ENCODE data around the gene CLDN9. TPM values are rescaled to one million over a fixed set of nuclear protein-coding genes. Genes with fewer than 3 reads are reported as not detected.

Gene CLDN9
- total and polyA plus RNA-seq, 9 of the 15 experiments (the other 6 are each of a cell fraction or from before 2014, with no cell fraction given), result 0.12 to 0.44 (median 0.22) TPM; not detected in 4

DNA sequence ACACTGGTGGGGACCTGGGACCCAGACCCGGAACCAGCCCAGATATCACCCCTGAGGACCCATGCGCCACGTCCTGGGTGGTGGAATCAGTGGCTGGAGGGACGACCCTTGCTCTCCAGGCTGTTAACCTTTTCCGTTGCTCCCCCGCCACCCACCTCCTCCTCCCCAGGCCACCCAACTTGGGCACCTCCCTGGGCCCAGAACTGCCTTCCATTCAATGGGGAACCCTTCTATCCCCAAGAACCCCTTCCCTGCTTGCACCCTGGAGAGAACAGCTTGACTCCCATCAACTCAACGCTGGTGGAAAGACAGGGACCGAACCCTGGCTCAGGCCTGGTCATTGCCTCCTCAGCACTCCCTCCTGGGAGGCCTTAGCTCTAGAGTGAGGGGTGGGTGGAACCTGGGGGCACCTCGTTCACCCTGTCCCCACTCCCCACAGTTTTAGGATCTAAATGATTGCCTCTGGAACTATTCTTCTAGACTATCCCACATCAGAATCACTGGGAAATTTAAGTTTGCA, 47.1 kb downstream of the CLDN9 start:
- peak overlapping the region; percentile 84 for H3K4me2 ChIP-seq (ENCODE audit: insufficient read depth, low read length)
- TF ChIP-seq NR4A1 (CRISPR knock-in tag; IDR thresholded peaks at IDR 0.05) (no peak), NR4A1 (tag; IDR thresholded peaks at IDR 0.05) (0 out of 2 replicates have a peak, but pooled peaks have one; percentile 45), KLF16 (IDR thresholded peaks at IDR 0.05) (no peak), SMARCA4 (IDR thresholded peaks at IDR 0.05) (peak; percentile 14; the same call in 1 of the 2 replicates), HCFC1 (IDR thresholded peaks at IDR 0.05; ENCODE audit: low read depth, low read length) (no peak), ATF1 (CRISPR knock-in tag; IDR thresholded peaks at IDR 0.05) (no peak), ATF1 (tag; IDR thresholded peaks at IDR 0.05) (0 out of 2 replicates have a peak, but pooled peaks have one; percentile 7), ELF1 (tag; IDR thresholded peaks at IDR 0.05) (0 out of 2 replicates have a peak, but pooled peaks have one; percentile 1), POLR2A (conservative IDR thresholded peaks at IDR 0.05) (no peak)
- TF ChIP-seq, protein P1, sequence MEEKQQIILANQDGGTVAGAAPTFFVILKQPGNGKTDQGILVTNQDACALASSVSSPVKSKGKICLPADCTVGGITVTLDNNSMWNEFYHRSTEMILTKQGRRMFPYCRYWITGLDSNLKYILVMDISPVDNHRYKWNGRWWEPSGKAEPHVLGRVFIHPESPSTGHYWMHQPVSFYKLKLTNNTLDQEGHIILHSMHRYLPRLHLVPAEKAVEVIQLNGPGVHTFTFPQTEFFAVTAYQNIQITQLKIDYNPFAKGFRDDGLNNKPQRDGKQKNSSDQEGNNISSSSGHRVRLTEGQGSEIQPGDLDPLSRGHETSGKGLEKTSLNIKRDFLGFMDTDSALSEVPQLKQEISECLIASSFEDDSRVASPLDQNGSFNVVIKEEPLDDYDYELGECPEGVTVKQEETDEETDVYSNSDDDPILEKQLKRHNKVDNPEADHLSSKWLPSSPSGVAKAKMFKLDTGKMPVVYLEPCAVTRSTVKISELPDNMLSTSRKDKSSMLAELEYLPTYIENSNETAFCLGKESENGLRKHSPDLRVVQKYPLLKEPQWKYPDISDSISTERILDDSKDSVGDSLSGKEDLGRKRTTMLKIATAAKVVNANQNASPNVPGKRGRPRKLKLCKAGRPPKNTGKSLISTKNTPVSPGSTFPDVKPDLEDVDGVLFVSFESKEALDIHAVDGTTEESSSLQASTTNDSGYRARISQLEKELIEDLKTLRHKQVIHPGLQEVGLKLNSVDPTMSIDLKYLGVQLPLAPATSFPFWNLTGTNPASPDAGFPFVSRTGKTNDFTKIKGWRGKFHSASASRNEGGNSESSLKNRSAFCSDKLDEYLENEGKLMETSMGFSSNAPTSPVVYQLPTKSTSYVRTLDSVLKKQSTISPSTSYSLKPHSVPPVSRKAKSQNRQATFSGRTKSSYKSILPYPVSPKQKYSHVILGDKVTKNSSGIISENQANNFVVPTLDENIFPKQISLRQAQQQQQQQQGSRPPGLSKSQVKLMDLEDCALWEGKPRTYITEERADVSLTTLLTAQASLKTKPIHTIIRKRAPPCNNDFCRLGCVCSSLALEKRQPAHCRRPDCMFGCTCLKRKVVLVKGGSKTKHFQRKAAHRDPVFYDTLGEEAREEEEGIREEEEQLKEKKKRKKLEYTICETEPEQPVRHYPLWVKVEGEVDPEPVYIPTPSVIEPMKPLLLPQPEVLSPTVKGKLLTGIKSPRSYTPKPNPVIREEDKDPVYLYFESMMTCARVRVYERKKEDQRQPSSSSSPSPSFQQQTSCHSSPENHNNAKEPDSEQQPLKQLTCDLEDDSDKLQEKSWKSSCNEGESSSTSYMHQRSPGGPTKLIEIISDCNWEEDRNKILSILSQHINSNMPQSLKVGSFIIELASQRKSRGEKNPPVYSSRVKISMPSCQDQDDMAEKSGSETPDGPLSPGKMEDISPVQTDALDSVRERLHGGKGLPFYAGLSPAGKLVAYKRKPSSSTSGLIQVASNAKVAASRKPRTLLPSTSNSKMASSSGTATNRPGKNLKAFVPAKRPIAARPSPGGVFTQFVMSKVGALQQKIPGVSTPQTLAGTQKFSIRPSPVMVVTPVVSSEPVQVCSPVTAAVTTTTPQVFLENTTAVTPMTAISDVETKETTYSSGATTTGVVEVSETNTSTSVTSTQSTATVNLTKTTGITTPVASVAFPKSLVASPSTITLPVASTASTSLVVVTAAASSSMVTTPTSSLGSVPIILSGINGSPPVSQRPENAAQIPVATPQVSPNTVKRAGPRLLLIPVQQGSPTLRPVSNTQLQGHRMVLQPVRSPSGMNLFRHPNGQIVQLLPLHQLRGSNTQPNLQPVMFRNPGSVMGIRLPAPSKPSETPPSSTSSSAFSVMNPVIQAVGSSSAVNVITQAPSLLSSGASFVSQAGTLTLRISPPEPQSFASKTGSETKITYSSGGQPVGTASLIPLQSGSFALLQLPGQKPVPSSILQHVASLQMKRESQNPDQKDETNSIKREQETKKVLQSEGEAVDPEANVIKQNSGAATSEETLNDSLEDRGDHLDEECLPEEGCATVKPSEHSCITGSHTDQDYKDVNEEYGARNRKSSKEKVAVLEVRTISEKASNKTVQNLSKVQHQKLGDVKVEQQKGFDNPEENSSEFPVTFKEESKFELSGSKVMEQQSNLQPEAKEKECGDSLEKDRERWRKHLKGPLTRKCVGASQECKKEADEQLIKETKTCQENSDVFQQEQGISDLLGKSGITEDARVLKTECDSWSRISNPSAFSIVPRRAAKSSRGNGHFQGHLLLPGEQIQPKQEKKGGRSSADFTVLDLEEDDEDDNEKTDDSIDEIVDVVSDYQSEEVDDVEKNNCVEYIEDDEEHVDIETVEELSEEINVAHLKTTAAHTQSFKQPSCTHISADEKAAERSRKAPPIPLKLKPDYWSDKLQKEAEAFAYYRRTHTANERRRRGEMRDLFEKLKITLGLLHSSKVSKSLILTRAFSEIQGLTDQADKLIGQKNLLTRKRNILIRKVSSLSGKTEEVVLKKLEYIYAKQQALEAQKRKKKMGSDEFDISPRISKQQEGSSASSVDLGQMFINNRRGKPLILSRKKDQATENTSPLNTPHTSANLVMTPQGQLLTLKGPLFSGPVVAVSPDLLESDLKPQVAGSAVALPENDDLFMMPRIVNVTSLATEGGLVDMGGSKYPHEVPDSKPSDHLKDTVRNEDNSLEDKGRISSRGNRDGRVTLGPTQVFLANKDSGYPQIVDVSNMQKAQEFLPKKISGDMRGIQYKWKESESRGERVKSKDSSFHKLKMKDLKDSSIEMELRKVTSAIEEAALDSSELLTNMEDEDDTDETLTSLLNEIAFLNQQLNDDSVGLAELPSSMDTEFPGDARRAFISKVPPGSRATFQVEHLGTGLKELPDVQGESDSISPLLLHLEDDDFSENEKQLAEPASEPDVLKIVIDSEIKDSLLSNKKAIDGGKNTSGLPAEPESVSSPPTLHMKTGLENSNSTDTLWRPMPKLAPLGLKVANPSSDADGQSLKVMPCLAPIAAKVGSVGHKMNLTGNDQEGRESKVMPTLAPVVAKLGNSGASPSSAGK (IDR thresholded peaks at IDR 0.05), result no peak
- TF ChIP-seq, protein P2, sequence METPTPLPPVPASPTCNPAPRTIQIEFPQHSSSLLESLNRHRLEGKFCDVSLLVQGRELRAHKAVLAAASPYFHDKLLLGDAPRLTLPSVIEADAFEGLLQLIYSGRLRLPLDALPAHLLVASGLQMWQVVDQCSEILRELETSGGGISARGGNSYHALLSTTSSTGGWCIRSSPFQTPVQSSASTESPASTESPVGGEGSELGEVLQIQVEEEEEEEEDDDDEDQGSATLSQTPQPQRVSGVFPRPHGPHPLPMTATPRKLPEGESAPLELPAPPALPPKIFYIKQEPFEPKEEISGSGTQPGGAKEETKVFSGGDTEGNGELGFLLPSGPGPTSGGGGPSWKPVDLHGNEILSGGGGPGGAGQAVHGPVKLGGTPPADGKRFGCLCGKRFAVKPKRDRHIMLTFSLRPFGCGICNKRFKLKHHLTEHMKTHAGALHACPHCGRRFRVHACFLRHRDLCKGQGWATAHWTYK (CRISPR knock-in tag; IDR thresholded peaks at IDR 0.05), result 0 out of 2 replicates have a peak, but pooled peaks have one; percentile 21

More for the DNA sequence above, 47.1 kb downstream of the CLDN9 start:
- H3K9ac ChIP-seq (ENCODE audit: insufficient read depth in 1 of 2, low read depth in 2 of 2, low read length in 2 of 2), result peak overlapping the region; percentile 85 to 97; a peak in 3 of 4 replicates
- no peak for DNase-seq (ENCODE audit: extremely low read depth in 1 of 4, low spot score in 3 of 4)
- H4K20me1 ChIP-seq (replicated peaks; ENCODE audit: control insufficient read depth, insufficient read depth, low read length), result 0 out of 2 replicates have a peak, but pooled peaks cover 3% of the 10 kb centered on the region
- H3K4me3 ChIP-seq, result peak overlapping the region; percentile 93
- in situ Hi-C loops (cut with MboI) (no loop called here), intact Hi-C loops (cut with micrococcal nuclease) (loop anchor here (1.0 to 10.0 kb wide), 4 partner anchors 28 to 115 kb away; no protein-coding TSS in a partner anchor)
- peaks cover 8 to 39% of the 10 kb centered on the region in 2 experiments for H3K4me1 ChIP-seq (replicated peaks in 1 of 2; ENCODE audit: control insufficient read depth in 2 of 2, insufficient read depth in 2 of 2, low read length in 2 of 2)
- H3K27me3 ChIP-seq (ENCODE audit: control insufficient read depth in 2 of 2, insufficient read depth in 2 of 2, low read length in 2 of 2), result no peaks in the 10 kb centered on the region
- H3K79me2 ChIP-seq (ENCODE audit: control insufficient read depth, insufficient read depth, low read length), result peaks cover 2% of the 10 kb centered on the region; the same call in 2 of the 3 replicates
- peak overlapping the region; percentile 83 for H3K27ac ChIP-seq (ENCODE audit: extremely low read depth, low read depth, low read length)
- ChIA-PET POLR2A (interaction anchor here (0.6 to 1.0 kb wide), 5 partner anchors 16 to 103 kb away, joined by 3 to 4 read pairs (median 3); no protein-coding TSS in a partner anchor), CTCF (ENCODE audit: low intra/inter-chr PET ratio) (interaction anchor here (0.6 to 2.6 kb wide), 9 partner anchors 28 to 1194 kb away, joined by 3 to 20 read pairs (median 4); no protein-coding TSS in a partner anchor)
- peaks cover 4% of the 10 kb centered on the region for H3K9me1 ChIP-seq (ENCODE audit: control insufficient read depth, insufficient read depth, low read length)
- FAIRE-seq, result no peak
- WGBS (ENCODE audit: insufficient coverage, low coverage, missing lambda C conversion rate), result 25% methylated on average over 5 of the region's 9 CpGs
- H2AFZ ChIP-seq (ENCODE audit: low read depth, low read length), result peak overlapping the region; percentile 97
- no peaks in the 10 kb centered on the region for H3K36me3 ChIP-seq (ENCODE audit: control insufficient read depth, insufficient read depth, low read length)
- no peaks in the 10 kb centered on the region for H3K9me3 ChIP-seq (replicated peaks; ENCODE audit: control insufficient read depth, insufficient read depth, low read depth, low read length)
- ATAC-seq, result no peak
- BruUV-seq (replicated peaks), result no TSS peak
